Measurements from ENCODE around the gene PDE3A. TPM values are rescaled to one million over a fixed set of nuclear protein-coding genes. Genes with fewer than 3 reads are reported as not detected.
A peak's percentile ranks its signal among the peaks of the same experiment; 100 is the strongest.

PDE3A gene
- total and polyA plus RNA-seq, 2 of the 4 experiments (the other 2 are of a cell fraction), result 0.09 to 0.18 TPM

- 17% methylated on average over 1 of the region's 4 CpGs; no CpG with 5 or more reads in 1 of the 2 experiments for WGBS, 2 experiments (ENCODE audit: extremely low coverage in 2 of 2, insufficient read length in 1 of 2)
- no peak overlapping the region for H3K23ac ChIP-seq (ENCODE audit: low read depth, low read length)
- no peak overlapping the region for H2BK20ac ChIP-seq (ENCODE audit: low read depth, low read length)
- BruUV-seq (replicated peaks), result no TSS peak
- no peak overlapping the region for H4K8ac ChIP-seq (ENCODE audit: low read depth in 2 of 2, low read length in 2 of 2)
- H3K4me3 ChIP-seq (ENCODE audit: insufficient read depth, low read depth, low read length), result no peak overlapping the region
- peak overlapping the region; percentile 28 for H3K4me2 ChIP-seq (ENCODE audit: low read depth, low read length)
- no peak overlapping the region for H2AK5ac ChIP-seq (ENCODE audit: low read depth, low read length)
- H3K27ac ChIP-seq (ENCODE audit: insufficient read depth, low read length), result no peak overlapping the region
- no peak overlapping the region for H2BK120ac ChIP-seq (ENCODE audit: low read depth, low read length)
- no peak for ATAC-seq (ENCODE audit: low read depth)
- H3K79me1 ChIP-seq (ENCODE audit: low read depth in 1 of 2, low read length in 2 of 2), result no peaks in the 10 kb centered on the region
- H2AK9ac ChIP-seq (replicated peaks; ENCODE audit: low read depth, low read length, poor library complexity), result no peak overlapping the region
- H3K27me3 ChIP-seq (ENCODE audit: control insufficient read depth, insufficient read depth, low read length), result no peaks in the 10 kb centered on the region
- no peaks in the 10 kb centered on the region for H3K9me1 ChIP-seq (ENCODE audit: insufficient read depth, low read length)
- in situ Hi-C loops (cut with MboI; ENCODE audit: low sequenced_read_pairs), result no loop called here
- H2BK15ac ChIP-seq (ENCODE audit: low read depth, low read length), result no peak overlapping the region
- no peak overlapping the region for H3K4ac ChIP-seq (ENCODE audit: low read depth, low read length)
- dilution Hi-C loops (cut with HindIII; ENCODE audit: low sequenced_read_pairs, unreplicated experiment), result no loop called here
- H4K91ac ChIP-seq (ENCODE audit: insufficient read depth, low read depth, low read length), result no peak overlapping the region
- no peaks in the 10 kb centered on the region for H4K20me1 ChIP-seq (ENCODE audit: insufficient read depth, low read length)
- no peak for DNase-seq
- H3K36me3 ChIP-seq (ENCODE audit: control insufficient read depth, insufficient read depth, low read length), result no peaks in the 10 kb centered on the region
- TF ChIP-seq, protein P1, sequence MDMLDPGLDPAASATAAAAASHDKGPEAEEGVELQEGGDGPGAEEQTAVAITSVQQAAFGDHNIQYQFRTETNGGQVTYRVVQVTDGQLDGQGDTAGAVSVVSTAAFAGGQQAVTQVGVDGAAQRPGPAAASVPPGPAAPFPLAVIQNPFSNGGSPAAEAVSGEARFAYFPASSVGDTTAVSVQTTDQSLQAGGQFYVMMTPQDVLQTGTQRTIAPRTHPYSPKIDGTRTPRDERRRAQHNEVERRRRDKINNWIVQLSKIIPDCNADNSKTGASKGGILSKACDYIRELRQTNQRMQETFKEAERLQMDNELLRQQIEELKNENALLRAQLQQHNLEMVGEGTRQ (IDR thresholded peaks at IDR 0.05; ENCODE audit: low read depth, low read length), result no peak
- no peak for TF ChIP-seq NFE2L2 (IDR thresholded peaks at IDR 0.05; ENCODE audit: low read depth, low read length)
- no peak for TF ChIP-seq SMC3 (IDR thresholded peaks at IDR 0.05; ENCODE audit: low read depth, low read length)
- no peak for TF ChIP-seq RFX5 (IDR thresholded peaks at IDR 0.05; ENCODE audit: low read depth, low read length)
- no peak for TF ChIP-seq CHD1 (IDR thresholded peaks at IDR 0.05; ENCODE audit: low read depth, low read length)
- no peak for TF ChIP-seq MAFK (IDR thresholded peaks at IDR 0.05; ENCODE audit: low read depth, low read length)
- no peak for TF ChIP-seq FOS (IDR thresholded peaks at IDR 0.05; ENCODE audit: low read depth, low read length)
- no peak for TF ChIP-seq MXI1 (IDR thresholded peaks at IDR 0.05; ENCODE audit: borderline replicate concordance, low read depth, low read length)
- TF ChIP-seq MAZ (IDR thresholded peaks at IDR 0.05; ENCODE audit: borderline replicate concordance, low read depth, low read length), result no peak
- TF ChIP-seq, protein P2, sequence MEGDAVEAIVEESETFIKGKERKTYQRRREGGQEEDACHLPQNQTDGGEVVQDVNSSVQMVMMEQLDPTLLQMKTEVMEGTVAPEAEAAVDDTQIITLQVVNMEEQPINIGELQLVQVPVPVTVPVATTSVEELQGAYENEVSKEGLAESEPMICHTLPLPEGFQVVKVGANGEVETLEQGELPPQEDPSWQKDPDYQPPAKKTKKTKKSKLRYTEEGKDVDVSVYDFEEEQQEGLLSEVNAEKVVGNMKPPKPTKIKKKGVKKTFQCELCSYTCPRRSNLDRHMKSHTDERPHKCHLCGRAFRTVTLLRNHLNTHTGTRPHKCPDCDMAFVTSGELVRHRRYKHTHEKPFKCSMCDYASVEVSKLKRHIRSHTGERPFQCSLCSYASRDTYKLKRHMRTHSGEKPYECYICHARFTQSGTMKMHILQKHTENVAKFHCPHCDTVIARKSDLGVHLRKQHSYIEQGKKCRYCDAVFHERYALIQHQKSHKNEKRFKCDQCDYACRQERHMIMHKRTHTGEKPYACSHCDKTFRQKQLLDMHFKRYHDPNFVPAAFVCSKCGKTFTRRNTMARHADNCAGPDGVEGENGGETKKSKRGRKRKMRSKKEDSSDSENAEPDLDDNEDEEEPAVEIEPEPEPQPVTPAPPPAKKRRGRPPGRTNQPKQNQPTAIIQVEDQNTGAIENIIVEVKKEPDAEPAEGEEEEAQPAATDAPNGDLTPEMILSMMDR (conservative IDR thresholded peaks at IDR 0.05; ENCODE audit: low read depth, low read length), result no peak
- TF ChIP-seq POLR2A (IDR thresholded peaks at IDR 0.05; ENCODE audit: low read depth, low read length), result no peak
- no peak for TF ChIP-seq RAD21 (IDR thresholded peaks at IDR 0.05; ENCODE audit: low read length)
- no peak for TF ChIP-seq CEBPB (IDR thresholded peaks at IDR 0.05; ENCODE audit: low read depth, low read length)
- no peak overlapping the region for H4K5ac ChIP-seq (ENCODE audit: low read depth, low read length)
- POLR2A ChIA-PET (ENCODE audit: unreplicated experiment), result no interaction called here
- no peak overlapping the region for H3K9ac ChIP-seq (ENCODE audit: low read depth, low read length)
- no peak overlapping the region for H2AFZ ChIP-seq (replicated peaks; ENCODE audit: low read length, poor library complexity)
- H3K18ac ChIP-seq (ENCODE audit: low read depth, low read length), result no peak overlapping the region
- no peaks in the 10 kb centered on the region for H3K9me3 ChIP-seq (ENCODE audit: control insufficient read depth, insufficient read depth, low read length)
- no peak overlapping the region; the same call in 1 of the 2 replicates for H3K14ac ChIP-seq (replicated peaks; ENCODE audit: low read depth, low read length)
- intact Hi-C loops (cut with micrococcal nuclease), result no loop called here
- no peak overlapping the region for H3K56ac ChIP-seq (ENCODE audit: extremely low read depth, insufficient read depth, low read length)
- H3K4me1 ChIP-seq (ENCODE audit: control insufficient read depth, insufficient read depth, low read length), result peaks cover 2% of the 10 kb centered on the region; the same call in 1 of the 2 replicates
- CTCF ChIA-PET, result no interaction called here
- H2BK5ac ChIP-seq (ENCODE audit: low read depth, low read length, poor library complexity, severe bottlenecking), result no peak overlapping the region
These were observed 49.0 kb upstream of the PDE3A start for GRCh38 chr12:20319366-20319765.

All from IMR-90 (cell line).